Left lobe of liver (tissue), 2 donors: Measurements from ENCODE around the gene CALCOCO1. TPM values are rescaled to one million over a fixed set of nuclear protein-coding genes. Genes with fewer than 3 reads are reported as not detected.
A peak's percentile ranks its signal among the peaks of the same experiment; 100 is the strongest.

Experiments used
- ATAC-seq: fragments of 200-7000 bp; cut with Tn5 transposase; one replicate; pipeline ENCODE4 v1.9.1; 2020; ENCODE audit warnings: mild to moderate bottlenecking, moderate library complexity
- DNase-seq: peaks from one replicate; pipeline ENCODE4 v3.0.0-alpha.2; 2020; ENCODE audit warnings: low spot score
- total RNA-seq: library from RNA; stranded (reverse); gene quantifications from one replicate; pipeline ENCODE4 v1.2.1, GENCODE V29; 2021
- donor health status: DM: no; HTN: no; CAD: no; lungs with moderate emphysema.
- donor health status: DM: no; HTN: yes; CAD: no.

CALCOCO1 gene
- total RNA-seq, 1 donor from 2014 or later: 43.8 TPM

GRCh38 chr12:53670971-53671370, 56.3 kb downstream of the CALCOCO1 start:
- DNase-seq (no peak), ATAC-seq (no peak)

- no peak for DNase-seq
- ATAC-seq: no peak
These were observed 56.9 kb downstream of the CALCOCO1 start for GRCh38 chr12:53670308-53670707.

- ATAC-seq (no peak), DNase-seq (no peak)
These were observed 60.2 kb downstream of the CALCOCO1 start for GRCh38 chr12:53667080-53667479.

- ATAC-seq (no peak), DNase-seq (no peak)
These were observed 62.3 kb downstream of the CALCOCO1 start for GRCh38 chr12:53664936-53665335.

- ATAC-seq: no peak
- no peak for DNase-seq
These were observed 63.1 kb downstream of the CALCOCO1 start for GRCh38 chr12:53664191-53664590.

GRCh38 chr12:53660041-53660440, 67.2 kb downstream of the CALCOCO1 start:
- DNase-seq (no peak), ATAC-seq (no peak)

GRCh38 chr12:53659571-53659981, 67.7 kb downstream of the CALCOCO1 start:
- DNase-seq (no peak), ATAC-seq (peak; percentile 62)

- DNase-seq: peak; percentile 82
These were observed 68.2 kb downstream of the CALCOCO1 start for GRCh38 chr12:53659011-53659551.

More at GRCh38 chr12:53659011-53659551, 68.2 kb downstream of the CALCOCO1 start:
- peak; percentile 97 for ATAC-seq

Other genes with a start within 250 kb of the CALCOCO1 start
- 1.4 TPM for gene MAP3K12, start 228.0 kb downstream of the CALCOCO1 start, total RNA-seq
- 22.3 TPM for gene TARBP2, start 226.2 kb downstream of the CALCOCO1 start, total RNA-seq
- gene NPFF, start 220.0 kb downstream of the CALCOCO1 start, total RNA-seq: not detected
- gene ATF7, start 101.1 kb downstream of the CALCOCO1 start, total RNA-seq: 18.1 TPM
- gene ATP5MC2, start 51.4 kb downstream of the CALCOCO1 start, total RNA-seq: 118 TPM
- not detected for gene CISTR, start 24.5 kb upstream of the CALCOCO1 start, total RNA-seq
- not detected for gene HOXC13, start 211.4 kb upstream of the CALCOCO1 start, total RNA-seq
- not detected for gene HOXC12, start 227.5 kb upstream of the CALCOCO1 start, total RNA-seq
- not detected for gene HOXC11, start 245.7 kb upstream of the CALCOCO1 start, total RNA-seq
- not detected for gene HOTAIR, start 247.5 kb upstream of the CALCOCO1 start, total RNA-seq